ENCODE results near the gene IGFL4.

GRCh38 chr19:46036744-46037128 is 4.1 kb downstream of the IGFL4 start:
- TF ChIP-seq, protein P1, sequence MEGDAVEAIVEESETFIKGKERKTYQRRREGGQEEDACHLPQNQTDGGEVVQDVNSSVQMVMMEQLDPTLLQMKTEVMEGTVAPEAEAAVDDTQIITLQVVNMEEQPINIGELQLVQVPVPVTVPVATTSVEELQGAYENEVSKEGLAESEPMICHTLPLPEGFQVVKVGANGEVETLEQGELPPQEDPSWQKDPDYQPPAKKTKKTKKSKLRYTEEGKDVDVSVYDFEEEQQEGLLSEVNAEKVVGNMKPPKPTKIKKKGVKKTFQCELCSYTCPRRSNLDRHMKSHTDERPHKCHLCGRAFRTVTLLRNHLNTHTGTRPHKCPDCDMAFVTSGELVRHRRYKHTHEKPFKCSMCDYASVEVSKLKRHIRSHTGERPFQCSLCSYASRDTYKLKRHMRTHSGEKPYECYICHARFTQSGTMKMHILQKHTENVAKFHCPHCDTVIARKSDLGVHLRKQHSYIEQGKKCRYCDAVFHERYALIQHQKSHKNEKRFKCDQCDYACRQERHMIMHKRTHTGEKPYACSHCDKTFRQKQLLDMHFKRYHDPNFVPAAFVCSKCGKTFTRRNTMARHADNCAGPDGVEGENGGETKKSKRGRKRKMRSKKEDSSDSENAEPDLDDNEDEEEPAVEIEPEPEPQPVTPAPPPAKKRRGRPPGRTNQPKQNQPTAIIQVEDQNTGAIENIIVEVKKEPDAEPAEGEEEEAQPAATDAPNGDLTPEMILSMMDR (IDR thresholded peaks at IDR 0.05) = no peak
- no peak for TF ChIP-seq POLR2A (IDR thresholded peaks at IDR 0.05)
- no peak for TF ChIP-seq POLR2AphosphoS5 (IDR thresholded peaks at IDR 0.05)

All from transverse colon (tissue), 4 donors.